Tibial nerve (tissue), 4 donors: ENCODE measurements around the gene LRRC4.

ENCODE experiments used
- EP300 ChIP-seq, 2 donors: sonication (generic); formaldehyde crosslinking; IDR thresholded peaks; one replicate each; pipeline ENCODE4 v1.6.1; 2017; ENCODE audit warnings: antibody characterized with exemption in 2 of 2, mild to moderate bottlenecking in 1 of 2
- POLR2A ChIP-seq, 2 donors: fragments of 450-650 bp; IDR thresholded peaks; one replicate each; pipeline ENCODE4 v1.6.1; 2017; ENCODE audit warnings: antibody characterized with exemption in 2 of 2, mild to moderate bottlenecking in 2 of 2, moderate library complexity in 2 of 2
- TF ChIP-seq, protein P1 (sequence below), 5 experiments: fragments of 200-600 bp in 3 of 5; fragments of 450-650 bp in 2 of 5; sonication (generic) in 3 of 5; IDR thresholded peaks; one replicate each; pipeline ENCODE4 v1.5.1; 2016 to 2019; ENCODE audit warnings: antibody characterized with exemption in 5 of 5, mild to moderate bottlenecking in 3 of 5, moderate library complexity in 2 of 5

DNA sequence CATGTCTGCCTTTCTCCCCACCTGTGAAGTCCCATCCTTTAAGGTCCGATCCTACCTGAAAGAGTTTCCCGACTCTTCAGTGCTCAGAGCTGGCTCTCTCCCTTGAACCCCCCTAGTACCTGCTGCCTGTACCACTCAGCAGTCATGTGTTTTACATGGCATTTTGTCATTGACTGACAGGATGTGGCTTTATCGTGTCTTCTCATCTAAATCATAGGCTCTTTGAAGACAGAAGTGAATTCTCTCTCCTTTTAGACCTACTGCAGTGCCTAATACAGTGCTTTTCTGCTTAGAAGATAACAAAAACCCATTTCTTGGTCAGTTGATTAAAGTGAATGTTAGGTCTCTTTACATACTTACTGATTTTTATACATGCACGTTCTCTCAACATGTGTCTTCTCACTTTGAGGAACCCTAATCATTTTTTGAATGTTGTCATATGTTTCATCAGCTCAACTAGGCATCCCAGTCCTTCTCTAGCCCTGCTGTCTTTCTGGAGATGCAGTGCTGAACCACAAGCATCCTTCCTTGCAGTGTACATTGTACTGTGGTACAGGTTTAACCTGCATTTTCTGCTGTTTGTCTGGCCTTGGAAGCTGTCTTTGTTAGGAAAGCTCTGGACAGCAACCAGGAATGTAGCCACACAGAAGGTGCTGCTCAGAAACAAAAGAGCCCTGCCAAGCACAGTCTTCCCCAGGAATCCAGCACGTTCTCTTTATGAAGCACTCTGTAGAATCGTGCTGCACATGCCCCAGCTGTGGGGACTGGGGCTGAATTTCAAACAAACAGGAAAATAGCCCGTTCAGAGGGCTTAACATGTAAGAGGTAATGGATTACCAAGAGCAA is 28.1 kb upstream of the LRRC4 start:
- no peak for TF ChIP-seq POLR2A (IDR thresholded peaks at IDR 0.05)
- TF ChIP-seq, protein P1, sequence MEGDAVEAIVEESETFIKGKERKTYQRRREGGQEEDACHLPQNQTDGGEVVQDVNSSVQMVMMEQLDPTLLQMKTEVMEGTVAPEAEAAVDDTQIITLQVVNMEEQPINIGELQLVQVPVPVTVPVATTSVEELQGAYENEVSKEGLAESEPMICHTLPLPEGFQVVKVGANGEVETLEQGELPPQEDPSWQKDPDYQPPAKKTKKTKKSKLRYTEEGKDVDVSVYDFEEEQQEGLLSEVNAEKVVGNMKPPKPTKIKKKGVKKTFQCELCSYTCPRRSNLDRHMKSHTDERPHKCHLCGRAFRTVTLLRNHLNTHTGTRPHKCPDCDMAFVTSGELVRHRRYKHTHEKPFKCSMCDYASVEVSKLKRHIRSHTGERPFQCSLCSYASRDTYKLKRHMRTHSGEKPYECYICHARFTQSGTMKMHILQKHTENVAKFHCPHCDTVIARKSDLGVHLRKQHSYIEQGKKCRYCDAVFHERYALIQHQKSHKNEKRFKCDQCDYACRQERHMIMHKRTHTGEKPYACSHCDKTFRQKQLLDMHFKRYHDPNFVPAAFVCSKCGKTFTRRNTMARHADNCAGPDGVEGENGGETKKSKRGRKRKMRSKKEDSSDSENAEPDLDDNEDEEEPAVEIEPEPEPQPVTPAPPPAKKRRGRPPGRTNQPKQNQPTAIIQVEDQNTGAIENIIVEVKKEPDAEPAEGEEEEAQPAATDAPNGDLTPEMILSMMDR (IDR thresholded peaks at IDR 0.05) = no peak
- TF ChIP-seq EP300 (IDR thresholded peaks at IDR 0.05) = no peak
